OCI-LY3 (cell line): ENCODE measurements around the gene APOBEC3H.

Experiments
- H2AFZ ChIP-seq: fragments of 200-600, 300-600 bp; shearing (Covaris generic); 2 replicates; pipeline ENCODE4 v1.6.0; 2014; ENCODE audit warnings: antibody characterized with exemption, low read depth, low read length
- H3K27ac ChIP-seq: fragments of 200-600, 300-600 bp; sonication (generic); 2 replicates; pipeline ENCODE4 v1.5.1; 2014; ENCODE audit warnings: mild to moderate bottlenecking, low read length, moderate library complexity, mixed read lengths
- H3K27me3 ChIP-seq: fragments of 200-600, 300-600 bp; sonication (generic); 2 replicates; pipeline ENCODE4 v1.6.1; 2014; ENCODE audit warnings: low read depth, low read length, mixed read lengths
- H3K36me3 ChIP-seq: fragments of 200-600, 300-600 bp; sonication (generic); replicated peaks from 2 replicates; pipeline ENCODE3; 2014; ENCODE audit warnings: low read depth, low read length, mixed read lengths
- H3K4me1 ChIP-seq: fragments of 300-600, 200-600 bp; sonication (generic); 2 replicates; pipeline ENCODE4 v1.6.1; 2014; ENCODE audit warnings: low read length, mixed read lengths
- H3K4me2 ChIP-seq: fragments of 200-600, 300-600 bp; sonication (generic); 2 replicates; pipeline ENCODE4 v1.6.1; 2014; ENCODE audit warnings: low read length, mixed read lengths
- H3K4me3 ChIP-seq: fragments of 300-600, 200-600 bp; sonication (generic); 2 replicates; pipeline ENCODE4 v1.5.1; 2014; ENCODE audit warnings: antibody characterized with exemption, mild to moderate bottlenecking, low read length, moderate library complexity
- H3K79me2 ChIP-seq: fragments of 300-600, 200-600 bp; shearing (Covaris generic); 2 replicates; pipeline ENCODE4 v1.6.1; 2014; ENCODE audit warnings: mild to moderate bottlenecking, low read length, mixed read lengths
- H3K9ac ChIP-seq: fragments of 300-600, 200-600 bp; shearing (Covaris generic); 2 replicates; pipeline ENCODE4 v1.6.0; 2014; ENCODE audit warnings: mild to moderate bottlenecking, low read length, moderate library complexity
- H3K9me3 ChIP-seq: fragments of 200-600, 300-600 bp; shearing (Covaris generic); 2 replicates; pipeline ENCODE4 v1.6.1; 2014; ENCODE audit warnings: low read length, mixed read lengths; ENCODE audit not compliant: insufficient read depth
- H4K20me1 ChIP-seq: fragments of 200-600, 300-600 bp; sonication (generic); 2 replicates; pipeline ENCODE4 v1.6.1; 2016; ENCODE audit warnings: low read length, mixed read lengths; ENCODE audit not compliant: insufficient read depth
- EZH2phosphoT487 ChIP-seq: fragments of 200-600 bp; shearing (Covaris generic); IDR thresholded peaks from 2 replicates; pipeline ENCODE4 v1.6.1; 2018; ENCODE audit warnings: antibody characterized with exemption, mixed run types, low read depth
- TF ChIP-seq, protein P1 (sequence below): fragments of 200-600, 300-600 bp; sonication (generic); IDR thresholded peaks from 2 replicates; pipeline ENCODE4 v1.5.1; 2014; ENCODE audit warnings: antibody characterized with exemption, low read length, low read depth

The APOBEC3H gene

DNA sequence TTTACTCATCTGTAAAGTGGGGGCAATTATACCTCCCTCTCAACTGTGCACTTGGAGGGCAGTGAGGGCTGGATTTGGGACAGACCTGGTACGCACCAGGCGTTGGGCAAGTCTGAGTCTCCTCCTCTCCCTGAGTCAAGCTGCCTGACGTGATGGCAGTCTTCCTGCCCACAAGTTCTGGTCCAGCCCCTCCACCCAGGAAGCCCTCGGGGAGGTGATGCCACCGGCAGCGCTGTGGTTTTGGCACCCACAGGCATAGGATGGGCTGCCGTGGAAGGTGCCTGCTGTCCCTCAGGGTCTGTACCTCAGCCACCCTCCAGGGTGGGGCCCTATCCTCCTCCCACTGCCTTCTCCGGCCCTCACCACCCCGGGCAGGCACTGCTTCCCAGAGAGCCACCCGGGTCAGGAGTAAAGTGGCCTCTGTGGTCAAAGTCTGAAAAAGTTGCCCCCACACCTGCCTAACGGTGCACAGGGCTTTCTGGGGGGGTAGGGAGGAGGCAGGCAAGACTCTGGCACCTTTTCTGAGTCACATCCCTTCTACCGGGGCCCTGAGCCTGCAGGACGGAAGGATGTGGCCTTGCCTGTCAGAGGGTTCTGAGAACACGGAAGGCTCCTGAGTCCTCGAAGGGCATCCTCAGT, 6.5 kb upstream of the APOBEC3H start:
- peaks cover 12% of the 10 kb centered on the region for H3K27me3 ChIP-seq
- H3K9ac ChIP-seq: no peak overlapping the region
- no peak overlapping the region for H3K4me2 ChIP-seq
- H3K27ac ChIP-seq: no peak overlapping the region
- H4K20me1 ChIP-seq: no peaks in the 10 kb centered on the region
- H3K79me2 ChIP-seq: no peaks in the 10 kb centered on the region
- no peaks in the 10 kb centered on the region for H3K9me3 ChIP-seq
- no peak for TF ChIP-seq EZH2phosphoT487
- H3K36me3 ChIP-seq: no peaks in the 10 kb centered on the region
- H3K4me3 ChIP-seq: no peak overlapping the region
- H3K4me1 ChIP-seq: peaks cover 11% of the 10 kb centered on the region
- H2AFZ ChIP-seq: no peak overlapping the region

DNA sequence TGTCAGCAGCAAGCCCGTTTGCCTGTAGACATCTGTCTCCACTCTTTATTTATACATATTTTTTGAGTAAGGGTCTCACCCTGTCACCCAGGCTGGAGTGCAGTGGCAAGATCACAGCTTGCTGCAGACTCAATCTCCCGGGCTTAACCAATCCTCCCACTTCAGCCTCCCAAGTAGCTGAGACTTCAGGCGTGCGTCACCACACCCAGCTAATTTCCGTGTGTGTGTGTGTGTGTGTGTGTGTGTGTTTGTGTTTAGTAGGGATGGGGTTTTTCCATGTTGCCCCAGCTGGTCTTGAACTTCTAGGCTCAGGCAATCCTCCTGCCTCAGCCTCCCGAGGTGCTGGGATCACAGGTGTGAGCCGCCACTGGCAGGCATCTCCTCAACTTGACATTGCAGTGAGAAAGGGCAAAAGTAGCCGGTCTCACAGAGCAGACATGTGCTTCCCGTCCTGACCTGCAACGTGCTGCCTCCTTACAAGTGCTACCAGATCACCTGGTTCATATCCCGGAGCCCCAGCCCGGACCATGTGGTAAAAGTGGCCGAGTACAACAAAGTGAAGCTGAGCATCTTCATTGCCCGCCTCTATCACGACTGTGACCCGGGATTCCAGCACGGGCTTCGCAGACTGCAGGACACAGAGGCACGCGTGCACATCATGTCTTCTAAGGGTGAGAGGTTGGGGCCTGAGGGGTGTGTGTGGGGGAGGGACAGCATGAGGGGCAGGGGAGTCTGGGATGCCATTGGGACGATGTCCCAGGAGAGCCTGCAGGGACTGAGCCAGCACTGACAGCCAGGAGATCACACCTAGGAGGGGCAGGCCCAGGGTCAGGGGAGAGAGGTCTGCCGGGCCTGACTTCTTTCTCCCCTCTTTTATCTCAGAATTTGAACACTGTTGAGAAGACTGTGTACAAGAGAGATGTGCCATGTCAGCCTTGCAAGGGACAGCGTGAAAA, 5.6 kb upstream of the APOBEC3H start:
- Histone ChIP-seq H3K4me1 (peaks cover 11% of the 10 kb centered on the region), H3K9me3 (no peaks in the 10 kb centered on the region), H3K4me2 (no peak overlapping the region), H3K27me3 (peaks cover 12% of the 10 kb centered on the region), H3K36me3 (no peaks in the 10 kb centered on the region), H4K20me1 (no peaks in the 10 kb centered on the region), H3K4me3 (no peak overlapping the region), H3K9ac (no peak overlapping the region), H3K79me2 (no peaks in the 10 kb centered on the region), H3K27ac (no peak overlapping the region), H2AFZ (no peak overlapping the region)
- TF ChIP-seq EZH2phosphoT487: no peak
- TF ChIP-seq, protein P1, sequence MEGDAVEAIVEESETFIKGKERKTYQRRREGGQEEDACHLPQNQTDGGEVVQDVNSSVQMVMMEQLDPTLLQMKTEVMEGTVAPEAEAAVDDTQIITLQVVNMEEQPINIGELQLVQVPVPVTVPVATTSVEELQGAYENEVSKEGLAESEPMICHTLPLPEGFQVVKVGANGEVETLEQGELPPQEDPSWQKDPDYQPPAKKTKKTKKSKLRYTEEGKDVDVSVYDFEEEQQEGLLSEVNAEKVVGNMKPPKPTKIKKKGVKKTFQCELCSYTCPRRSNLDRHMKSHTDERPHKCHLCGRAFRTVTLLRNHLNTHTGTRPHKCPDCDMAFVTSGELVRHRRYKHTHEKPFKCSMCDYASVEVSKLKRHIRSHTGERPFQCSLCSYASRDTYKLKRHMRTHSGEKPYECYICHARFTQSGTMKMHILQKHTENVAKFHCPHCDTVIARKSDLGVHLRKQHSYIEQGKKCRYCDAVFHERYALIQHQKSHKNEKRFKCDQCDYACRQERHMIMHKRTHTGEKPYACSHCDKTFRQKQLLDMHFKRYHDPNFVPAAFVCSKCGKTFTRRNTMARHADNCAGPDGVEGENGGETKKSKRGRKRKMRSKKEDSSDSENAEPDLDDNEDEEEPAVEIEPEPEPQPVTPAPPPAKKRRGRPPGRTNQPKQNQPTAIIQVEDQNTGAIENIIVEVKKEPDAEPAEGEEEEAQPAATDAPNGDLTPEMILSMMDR: no peak

DNA sequence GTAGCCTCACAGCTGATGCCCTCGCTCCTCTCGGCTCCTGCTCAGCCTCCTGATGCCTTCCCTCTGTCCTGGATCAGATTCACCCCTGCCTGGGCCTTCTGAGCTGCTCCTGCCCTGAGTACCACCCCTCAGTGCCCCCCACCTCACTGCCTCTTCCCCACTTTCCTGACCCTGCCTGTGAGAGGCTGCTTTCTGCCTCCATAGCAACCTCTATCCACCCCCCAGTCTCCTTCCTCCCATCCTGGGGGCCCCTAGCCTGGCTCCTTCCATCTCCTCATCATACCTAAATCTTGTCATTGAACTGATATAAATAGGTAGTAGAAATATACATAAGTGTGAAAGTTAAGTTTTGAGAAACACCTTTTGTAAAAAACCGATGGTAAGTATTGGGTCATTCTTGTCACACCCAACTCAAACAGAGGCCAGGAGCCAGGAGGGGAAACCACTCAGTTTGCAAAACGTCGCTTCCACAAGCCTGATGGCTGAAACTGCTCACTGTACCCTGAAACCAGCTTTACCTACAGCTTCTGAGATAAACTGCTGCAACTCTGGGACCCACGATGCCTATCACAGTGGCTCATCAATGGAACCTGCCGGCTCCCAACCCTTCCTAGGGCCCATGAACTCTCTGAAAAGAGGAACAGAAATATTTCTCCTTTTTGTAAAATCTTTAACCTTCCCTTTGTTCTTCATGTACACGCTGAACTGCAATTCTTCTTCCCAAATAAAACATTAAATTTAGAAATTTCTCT, 4.8 kb upstream of the APOBEC3H start:
- Histone ChIP-seq H4K20me1 (no peaks in the 10 kb centered on the region), H2AFZ (peak overlapping the region; percentile 22; the same call in 1 of the 2 replicates), H3K27ac (no peak overlapping the region), H3K4me3 (no peak overlapping the region), H3K79me2 (no peaks in the 10 kb centered on the region), H3K4me2 (peak overlapping the region; percentile 32), H3K9me3 (no peaks in the 10 kb centered on the region), H3K4me1 (peaks cover 16% of the 10 kb centered on the region), H3K9ac (no peak overlapping the region), H3K36me3 (no peaks in the 10 kb centered on the region), H3K27me3 (peaks cover 12% of the 10 kb centered on the region)
- no peak for TF ChIP-seq EZH2phosphoT487
- TF ChIP-seq, protein P1: no peak

DNA sequence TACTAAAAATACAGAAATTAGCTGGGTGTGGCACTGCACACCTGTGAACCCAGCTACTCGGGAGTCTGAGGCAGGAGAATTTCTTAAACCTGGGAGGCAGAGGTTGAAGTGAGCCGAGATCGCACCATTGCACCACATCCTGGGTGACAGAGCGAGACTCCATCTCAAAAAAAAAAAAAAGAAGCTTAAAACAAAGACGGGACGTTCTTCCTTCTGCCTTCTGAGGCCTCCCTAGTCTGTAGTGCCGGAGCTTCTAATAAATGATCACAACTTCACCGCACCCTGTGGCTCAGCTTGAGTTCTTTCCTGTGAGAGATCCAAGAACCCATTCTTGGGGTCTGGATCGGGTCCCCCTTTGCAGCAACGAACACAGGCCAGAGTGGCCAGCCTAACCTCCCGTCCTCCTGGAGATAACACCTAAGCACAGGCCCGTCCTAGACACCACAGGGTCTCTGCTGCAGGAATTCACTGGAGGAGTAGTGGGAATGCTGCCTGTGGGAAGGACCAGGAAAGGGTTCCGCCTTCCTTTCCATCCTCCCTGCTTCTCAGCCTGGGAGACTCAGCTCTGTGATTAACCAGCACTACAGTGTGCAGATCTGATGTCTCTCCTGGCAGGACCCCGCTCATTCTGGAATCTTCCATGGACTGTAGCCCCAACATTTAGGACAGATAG, 2.2 kb upstream of the APOBEC3H start:
- no peak for TF ChIP-seq EZH2phosphoT487
- TF ChIP-seq, protein P1: no peak
- H2AFZ ChIP-seq: no peak overlapping the region
- no peak overlapping the region for H3K27ac ChIP-seq
- peaks cover 42% of the 10 kb centered on the region for H3K4me1 ChIP-seq
- no peak overlapping the region for H3K4me2 ChIP-seq
- peaks cover 11% of the 10 kb centered on the region for H3K27me3 ChIP-seq
- H3K36me3 ChIP-seq: no peaks in the 10 kb centered on the region
- no peak overlapping the region for H3K4me3 ChIP-seq
- H4K20me1 ChIP-seq: no peaks in the 10 kb centered on the region
- no peak overlapping the region for H3K9ac ChIP-seq
- no peaks in the 10 kb centered on the region for H3K79me2 ChIP-seq
- H3K9me3 ChIP-seq: no peaks in the 10 kb centered on the region
